Measurements from ENCODE around the gene MAP7D3. TPM values are rescaled to one million over a fixed set of nuclear protein-coding genes. Genes with fewer than 3 reads are reported as not detected.

Gene MAP7D3
- total and polyA plus RNA-seq, 2 of the 8 experiments (the other 6 are each of a cell fraction or from before 2014, with no cell fraction given) = 4.8 to 19.6 TPM

- no peak overlapping the region for H4K91ac ChIP-seq (replicated peaks; ENCODE audit: insufficient read length, low read length)
- TF ChIP-seq SIRT6 (IDR thresholded peaks at IDR 0.05; ENCODE audit: low read length) = no peak
- TF ChIP-seq FOSL1 (IDR thresholded peaks at IDR 0.05; ENCODE audit: insufficient read depth, low read depth, low read length) = no peak
- TF ChIP-seq, protein P1, sequence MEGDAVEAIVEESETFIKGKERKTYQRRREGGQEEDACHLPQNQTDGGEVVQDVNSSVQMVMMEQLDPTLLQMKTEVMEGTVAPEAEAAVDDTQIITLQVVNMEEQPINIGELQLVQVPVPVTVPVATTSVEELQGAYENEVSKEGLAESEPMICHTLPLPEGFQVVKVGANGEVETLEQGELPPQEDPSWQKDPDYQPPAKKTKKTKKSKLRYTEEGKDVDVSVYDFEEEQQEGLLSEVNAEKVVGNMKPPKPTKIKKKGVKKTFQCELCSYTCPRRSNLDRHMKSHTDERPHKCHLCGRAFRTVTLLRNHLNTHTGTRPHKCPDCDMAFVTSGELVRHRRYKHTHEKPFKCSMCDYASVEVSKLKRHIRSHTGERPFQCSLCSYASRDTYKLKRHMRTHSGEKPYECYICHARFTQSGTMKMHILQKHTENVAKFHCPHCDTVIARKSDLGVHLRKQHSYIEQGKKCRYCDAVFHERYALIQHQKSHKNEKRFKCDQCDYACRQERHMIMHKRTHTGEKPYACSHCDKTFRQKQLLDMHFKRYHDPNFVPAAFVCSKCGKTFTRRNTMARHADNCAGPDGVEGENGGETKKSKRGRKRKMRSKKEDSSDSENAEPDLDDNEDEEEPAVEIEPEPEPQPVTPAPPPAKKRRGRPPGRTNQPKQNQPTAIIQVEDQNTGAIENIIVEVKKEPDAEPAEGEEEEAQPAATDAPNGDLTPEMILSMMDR (IDR thresholded peaks at IDR 0.05; ENCODE audit: control extremely low read depth in 1 of 3, insufficient read depth in 1 of 3, low read depth in 1 of 3, low read length in 3 of 3) = no peak
- TF ChIP-seq SAP30 (IDR thresholded peaks at IDR 0.05; ENCODE audit: insufficient read depth, insufficient replicate concordance, low read length) = no peak
- TF ChIP-seq SRF (IDR thresholded peaks at IDR 0.05; ENCODE audit: low read depth, low read length) = no peak
- no peak for TF ChIP-seq USF2 (IDR thresholded peaks at IDR 0.05; ENCODE audit: low read length)
- no peak for TF ChIP-seq CBX8 (IDR thresholded peaks at IDR 0.05; ENCODE audit: borderline replicate concordance, low read depth, low read length)
- no peak for TF ChIP-seq BRCA1 (IDR thresholded peaks at IDR 0.05; ENCODE audit: low read depth, low read length)
- TF ChIP-seq CTBP2 (IDR thresholded peaks at IDR 0.05; ENCODE audit: borderline replicate concordance, insufficient read depth, insufficient read length, low read length) = no peak
- TF ChIP-seq BACH1 (IDR thresholded peaks at IDR 0.05; ENCODE audit: low read length) = no peak
- ChIA-PET CTCF (ENCODE audit: partially characterized antibody) (no interaction called here), POLR2A (ENCODE audit: partially characterized antibody) (no interaction called here)
- no peak overlapping the region for H3K14ac ChIP-seq (ENCODE audit: insufficient read length)
- H3K4me1 ChIP-seq (replicated peaks in 1 of 4; ENCODE audit: control insufficient read depth in 3 of 4, insufficient read depth in 4 of 4, low read length in 3 of 4) = no peaks in the 10 kb centered on the region
- 83% methylated on average over 7 of the region's 7 CpGs; no CpG with 5 or more reads in 1 of the 2 experiments for WGBS, 2 experiments (ENCODE audit: extremely low coverage in 1 of 2, insufficient coverage in 1 of 2, insufficient read length in 1 of 2, insufficient replicate concordance in 2 of 2, low coverage in 1 of 2, low lambda C conversion rate in 2 of 2, missing lambda C conversion rate in 1 of 2)
- H2BK12ac ChIP-seq (ENCODE audit: low read depth, low read length) = no peak overlapping the region
- no peak overlapping the region for H3K56ac ChIP-seq (replicated peaks; ENCODE audit: insufficient read length, low read depth, low read length)
- no peak overlapping the region for H3K4me3 ChIP-seq (ENCODE audit: extremely low read depth in 1 of 4, insufficient read depth in 2 of 4, low read depth in 3 of 4, low read length in 4 of 4)
- no peak overlapping the region for H4K8ac ChIP-seq (ENCODE audit: extremely low read depth, insufficient read depth, low read length)
- H2AFZ ChIP-seq (ENCODE audit: low read length) = no peak overlapping the region
- no peak overlapping the region for H3K4me2 ChIP-seq (ENCODE audit: insufficient read depth in 1 of 2, low read depth in 2 of 2, low read length in 2 of 2)
- H3K79me2 ChIP-seq (ENCODE audit: control insufficient read depth in 1 of 2, insufficient read depth in 2 of 2, low read length in 2 of 2) = no peaks in the 10 kb centered on the region
- no peaks in the 10 kb centered on the region for H3K23me2 ChIP-seq (ENCODE audit: low read depth, low read length)
- no peaks in the 10 kb centered on the region for H3K27me3 ChIP-seq (replicated peaks in 1 of 4; ENCODE audit: control insufficient read depth in 3 of 4, extremely low read depth in 1 of 4, insufficient read depth in 3 of 4, low read length in 3 of 4)
- no peaks in the 10 kb centered on the region for H3K79me1 ChIP-seq (ENCODE audit: low read depth, low read length)
- H2BK20ac ChIP-seq (ENCODE audit: low read length) = no peak overlapping the region
- no peak overlapping the region for H4K5ac ChIP-seq (ENCODE audit: insufficient read length, low read depth, low read length)
- no peak overlapping the region for H3K18ac ChIP-seq (ENCODE audit: extremely low read depth, low read length)
- no peak overlapping the region for H3K27ac ChIP-seq (ENCODE audit: low read depth, low read length)
- no peaks in the 10 kb centered on the region for H4K20me1 ChIP-seq (replicated peaks in 1 of 2; ENCODE audit: control insufficient read depth in 1 of 2, insufficient read depth in 2 of 2, low read length in 2 of 2)
- no peak overlapping the region for H3K4ac ChIP-seq (replicated peaks; ENCODE audit: insufficient read length, low read depth, low read length)
- H2AK5ac ChIP-seq (ENCODE audit: low read depth, low read length) = no peak overlapping the region
- H3K23ac ChIP-seq (ENCODE audit: insufficient read length) = no peak overlapping the region
- H3K9ac ChIP-seq (replicated peaks in 1 of 4; ENCODE audit: extremely low read depth in 1 of 4, low read depth in 3 of 4, low read length in 3 of 4) = no peak overlapping the region
- no peaks in the 10 kb centered on the region for H3K36me3 ChIP-seq (ENCODE audit: control insufficient read depth in 2 of 4, insufficient read depth in 4 of 4, low read length in 3 of 4)
- FAIRE-seq = no peak
- no peak overlapping the region for H2BK15ac ChIP-seq (ENCODE audit: low read length)
- H2BK120ac ChIP-seq (replicated peaks; ENCODE audit: low read depth, low read length) = no peak overlapping the region
- DNase-seq (ENCODE audit: low read depth in 1 of 2, low spot score in 2 of 2) = no peak
- H3K9me3 ChIP-seq (ENCODE audit: insufficient read depth in 2 of 2, low read depth in 1 of 2, low read length in 1 of 2) = no peaks in the 10 kb centered on the region
- H2BK5ac ChIP-seq (ENCODE audit: low read depth, low read length) = no peak overlapping the region
These were observed 10.1 kb upstream of the MAP7D3 start for GRCh38 chrX:136261321-136261720.
